MG63 (cell line): Measurements from ENCODE around the gene ATF7IP. TPM values are rescaled to one million over a fixed set of nuclear protein-coding genes. Genes with fewer than 3 reads are reported as not detected.
"Not testable (repeated sequence)": the region's sequence is repeated elsewhere in the genome, so short reads cannot be mapped to it uniquely, and the experiment has no call there.

Source experiments
- DNase-seq: peaks from one replicate; pipeline ENCODE4 v3.0.0-alpha.2; 2020
- H3K27me3 ChIP-seq: fragments of 250-450 bp; sonication (Bioruptor Pico); 2 replicates; pipeline ENCODE4 v1.5.1; 2020; ENCODE audit warnings: mild to moderate bottlenecking, moderate library complexity
- H3K36me3 ChIP-seq: fragments of 250-450 bp; sonication (Bioruptor Pico); 2 replicates; pipeline ENCODE4 v1.5.1; 2020; ENCODE audit warnings: mild to moderate bottlenecking, moderate library complexity
- H3K4me3 ChIP-seq: fragments of 250-450 bp; sonication (Bioruptor Pico); 2 replicates; pipeline ENCODE4 v1.5.1; 2020; ENCODE audit warnings: mild to moderate bottlenecking, moderate library complexity
- H3K9me3 ChIP-seq: fragments of 250-450 bp; sonication (Bioruptor Pico); 2 replicates; pipeline ENCODE4 v1.5.1; 2020; ENCODE audit warnings: mild to moderate bottlenecking, moderate library complexity
- total RNA-seq: library from RNA; depleted of rRNA; stranded (reverse); fragments of >200 nt; shearing (Covaris generic); gene quantifications from 2 replicates; pipeline ENCODE4 v1.2.3, GENCODE V29; 2014; ENCODE audit warnings: low replicate concordance; rRNA removed

The ATF7IP gene
- 15.3 and 19.9 TPM in 2 replicates for total RNA-seq

- DNase-seq, result peak; percentile 96
- peak within 1 kb of the TSS; percentile 68 for H3K4me3 ChIP-seq
- no peaks in the 10 kb centered on the region for H3K27me3 ChIP-seq
- peaks cover 10% of the 10 kb centered on the region for H3K36me3 ChIP-seq
- no peaks in the 10 kb centered on the region for H3K9me3 ChIP-seq
Measured at GRCh38 chr12:14365294-14366208, at the start of gene ATF7IP. ATF7IP (plus strand) TSS chr12:14365682; CDS start chr12:14423916, 58,234 bp downstream.

- Histone ChIP-seq H3K4me3 (no peak overlapping the region), H3K36me3 (no peaks in the 10 kb centered on the region), H3K9me3 (no peaks in the 10 kb centered on the region), H3K27me3 (no peaks in the 10 kb centered on the region)
- no peak for DNase-seq
Measured at GRCh38 chr12:14317362-14318146, 47.9 kb upstream of the ATF7IP start.

- not testable (repeated sequence) for H3K27me3 ChIP-seq, DNase-seq, H3K4me3 ChIP-seq, H3K9me3 ChIP-seq, H3K36me3 ChIP-seq
Measured at GRCh38 chr12:14319704-14320427, 45.6 kb upstream of the ATF7IP start.

GRCh38 chr12:14322403-14322802 is 43.1 kb upstream of the ATF7IP start:
- no peak overlapping the region for H3K4me3 ChIP-seq
- no peak for DNase-seq
- H3K27me3 ChIP-seq, result no peaks in the 10 kb centered on the region

GRCh38 chr12:14325716-14326343 is 39.7 kb upstream of the ATF7IP start:
- H3K27me3 ChIP-seq, result no peaks in the 10 kb centered on the region
- H3K36me3 ChIP-seq, result no peaks in the 10 kb centered on the region
- no peaks in the 10 kb centered on the region for H3K9me3 ChIP-seq
- DNase-seq, result no peak
- H3K4me3 ChIP-seq, result no peak overlapping the region

More at GRCh38 chr12:14322403-14322802, 43.1 kb upstream of the ATF7IP start:
- no peaks in the 10 kb centered on the region for H3K9me3 ChIP-seq
- no peaks in the 10 kb centered on the region for H3K36me3 ChIP-seq

- H3K36me3 ChIP-seq, result no peaks in the 10 kb centered on the region
- no peak for DNase-seq
- H3K4me3 ChIP-seq, result no peak overlapping the region
- no peaks in the 10 kb centered on the region for H3K27me3 ChIP-seq
- H3K9me3 ChIP-seq, result no peaks in the 10 kb centered on the region
Measured at GRCh38 chr12:14326699-14327098, 38.8 kb upstream of the ATF7IP start.

GRCh38 chr12:14327711-14328110 is 37.8 kb upstream of the ATF7IP start:
- peak; percentile 1 for DNase-seq
- no peak overlapping the region for H3K4me3 ChIP-seq

GRCh38 chr12:14332482-14332881 is 33.0 kb upstream of the ATF7IP start:
- H3K4me3 ChIP-seq, result no peak overlapping the region
- DNase-seq, result no peak
- no peaks in the 10 kb centered on the region for H3K36me3 ChIP-seq
- H3K27me3 ChIP-seq, result no peaks in the 10 kb centered on the region
- H3K9me3 ChIP-seq, result no peaks in the 10 kb centered on the region

More at GRCh38 chr12:14327711-14328110, 37.8 kb upstream of the ATF7IP start:
- Histone ChIP-seq H3K27me3 (no peaks in the 10 kb centered on the region), H3K36me3 (no peaks in the 10 kb centered on the region), H3K9me3 (no peaks in the 10 kb centered on the region)

GRCh38 chr12:14340371-14340770 is 25.1 kb upstream of the ATF7IP start:
- Histone ChIP-seq H3K27me3 (no peaks in the 10 kb centered on the region), H3K9me3 (peaks cover 4% of the 10 kb centered on the region), H3K4me3 (no peak overlapping the region), H3K36me3 (no peaks in the 10 kb centered on the region)
- no peak for DNase-seq

- not testable (repeated sequence) for H3K36me3 ChIP-seq, DNase-seq, H3K9me3 ChIP-seq, H3K4me3 ChIP-seq, H3K27me3 ChIP-seq
Measured at GRCh38 chr12:14351524-14351923, 14.0 kb upstream of the ATF7IP start.

GRCh38 chr12:14352066-14352465 is 13.4 kb upstream of the ATF7IP start:
- H3K4me3 ChIP-seq, H3K36me3 ChIP-seq, DNase-seq, H3K9me3 ChIP-seq, H3K27me3 ChIP-seq: not testable (repeated sequence)

- not testable (repeated sequence) for DNase-seq, H3K4me3 ChIP-seq, H3K9me3 ChIP-seq, H3K36me3 ChIP-seq, H3K27me3 ChIP-seq
Measured at GRCh38 chr12:14354665-14355064, 10.8 kb upstream of the ATF7IP start.

- Histone ChIP-seq H3K4me3 (no peak overlapping the region), H3K27me3 (no peaks in the 10 kb centered on the region), H3K36me3 (no peaks in the 10 kb centered on the region), H3K9me3 (no peaks in the 10 kb centered on the region)
- DNase-seq, result no peak
Measured at GRCh38 chr12:14356147-14356546, 9.3 kb upstream of the ATF7IP start.

GRCh38 chr12:14357486-14357885 is 8.0 kb upstream of the ATF7IP start:
- no peak for DNase-seq
- H3K9me3 ChIP-seq, result no peaks in the 10 kb centered on the region
- H3K36me3 ChIP-seq, result no peaks in the 10 kb centered on the region
- H3K4me3 ChIP-seq, result no peak overlapping the region
- H3K27me3 ChIP-seq, result no peaks in the 10 kb centered on the region

- H3K4me3 ChIP-seq, result no peak overlapping the region
- no peaks in the 10 kb centered on the region for H3K27me3 ChIP-seq
- DNase-seq, result no peak
- no peaks in the 10 kb centered on the region for H3K9me3 ChIP-seq
- H3K36me3 ChIP-seq, result no peaks in the 10 kb centered on the region
Measured at GRCh38 chr12:14362352-14362751, 3.1 kb upstream of the ATF7IP start.

- no peak for DNase-seq
- H3K27me3 ChIP-seq, result no peaks in the 10 kb centered on the region
- no peaks in the 10 kb centered on the region for H3K9me3 ChIP-seq
- peak overlapping the region; percentile 68 for H3K4me3 ChIP-seq
- peaks cover 3% of the 10 kb centered on the region; the same call in 1 of the 2 replicates for H3K36me3 ChIP-seq
Measured at GRCh38 chr12:14364583-14365271, 755 bp upstream of the ATF7IP start.
